ENCODE measurements around the gene PAX2.

DNA sequence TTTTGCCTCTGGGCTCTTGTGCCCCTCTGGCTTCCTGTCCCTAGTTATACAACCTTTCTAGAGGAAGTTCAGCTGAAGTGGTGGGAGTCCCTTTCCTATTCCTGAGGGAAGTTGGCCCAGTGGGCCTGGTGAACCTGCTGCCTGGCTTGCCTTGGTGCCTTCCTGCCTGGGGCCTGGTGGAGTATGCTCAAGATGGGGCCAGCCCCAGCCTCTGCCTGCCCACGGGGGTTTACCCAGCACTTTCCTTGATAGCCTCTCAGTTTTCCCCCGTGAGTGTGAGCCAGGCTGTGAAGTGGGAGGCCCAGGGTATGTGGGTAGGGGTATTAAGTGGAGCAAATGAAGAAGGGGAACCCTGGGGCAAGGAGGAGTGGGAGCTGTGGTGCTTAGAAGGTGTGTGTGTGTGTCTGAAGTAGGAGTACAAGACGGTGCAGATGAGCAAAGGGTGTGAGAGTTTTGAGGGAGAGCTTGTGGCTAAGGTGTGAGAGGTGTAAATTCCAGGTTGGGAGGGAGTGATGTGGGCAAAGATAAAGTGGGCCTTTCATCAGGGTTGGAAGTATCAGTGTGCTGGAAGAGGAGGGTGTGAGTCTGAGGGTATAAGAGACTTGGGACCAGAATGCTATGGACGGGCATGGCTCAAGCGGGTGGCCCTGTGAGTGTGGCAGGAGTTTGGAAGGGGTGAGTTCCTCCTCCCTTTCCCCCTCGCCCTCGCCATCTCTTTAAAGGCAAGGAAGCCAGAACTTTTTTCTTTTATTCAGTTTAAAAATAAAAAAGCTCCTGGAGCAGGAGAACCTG lies 10.9 kb upstream of the PAX2 start:
- TF ChIP-seq POLR2AphosphoS5 (IDR thresholded peaks at IDR 0.05), result no peak
- TF ChIP-seq, protein P1, sequence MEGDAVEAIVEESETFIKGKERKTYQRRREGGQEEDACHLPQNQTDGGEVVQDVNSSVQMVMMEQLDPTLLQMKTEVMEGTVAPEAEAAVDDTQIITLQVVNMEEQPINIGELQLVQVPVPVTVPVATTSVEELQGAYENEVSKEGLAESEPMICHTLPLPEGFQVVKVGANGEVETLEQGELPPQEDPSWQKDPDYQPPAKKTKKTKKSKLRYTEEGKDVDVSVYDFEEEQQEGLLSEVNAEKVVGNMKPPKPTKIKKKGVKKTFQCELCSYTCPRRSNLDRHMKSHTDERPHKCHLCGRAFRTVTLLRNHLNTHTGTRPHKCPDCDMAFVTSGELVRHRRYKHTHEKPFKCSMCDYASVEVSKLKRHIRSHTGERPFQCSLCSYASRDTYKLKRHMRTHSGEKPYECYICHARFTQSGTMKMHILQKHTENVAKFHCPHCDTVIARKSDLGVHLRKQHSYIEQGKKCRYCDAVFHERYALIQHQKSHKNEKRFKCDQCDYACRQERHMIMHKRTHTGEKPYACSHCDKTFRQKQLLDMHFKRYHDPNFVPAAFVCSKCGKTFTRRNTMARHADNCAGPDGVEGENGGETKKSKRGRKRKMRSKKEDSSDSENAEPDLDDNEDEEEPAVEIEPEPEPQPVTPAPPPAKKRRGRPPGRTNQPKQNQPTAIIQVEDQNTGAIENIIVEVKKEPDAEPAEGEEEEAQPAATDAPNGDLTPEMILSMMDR (IDR thresholded peaks at IDR 0.05), result no peak
